HL-60 (cell line): ENCODE results near the gene RPL10A.
A peak's percentile ranks its signal among the peaks of the same experiment; 100 is the strongest.

ENCODE experiments used
- POLR2AphosphoS5 ChIP-seq: IDR thresholded peaks from 2 replicates; pipeline ENCODE4 v1.6.1; 2012; ENCODE audit warnings: low read depth
- TF ChIP-seq, protein P1 (sequence below): IDR thresholded peaks from one replicate; pipeline ENCODE4 v1.5.1; 2011; ENCODE audit warnings: low read length, control low read depth, inconsistent platforms; ENCODE audit not compliant: insufficient read depth

DNA sequence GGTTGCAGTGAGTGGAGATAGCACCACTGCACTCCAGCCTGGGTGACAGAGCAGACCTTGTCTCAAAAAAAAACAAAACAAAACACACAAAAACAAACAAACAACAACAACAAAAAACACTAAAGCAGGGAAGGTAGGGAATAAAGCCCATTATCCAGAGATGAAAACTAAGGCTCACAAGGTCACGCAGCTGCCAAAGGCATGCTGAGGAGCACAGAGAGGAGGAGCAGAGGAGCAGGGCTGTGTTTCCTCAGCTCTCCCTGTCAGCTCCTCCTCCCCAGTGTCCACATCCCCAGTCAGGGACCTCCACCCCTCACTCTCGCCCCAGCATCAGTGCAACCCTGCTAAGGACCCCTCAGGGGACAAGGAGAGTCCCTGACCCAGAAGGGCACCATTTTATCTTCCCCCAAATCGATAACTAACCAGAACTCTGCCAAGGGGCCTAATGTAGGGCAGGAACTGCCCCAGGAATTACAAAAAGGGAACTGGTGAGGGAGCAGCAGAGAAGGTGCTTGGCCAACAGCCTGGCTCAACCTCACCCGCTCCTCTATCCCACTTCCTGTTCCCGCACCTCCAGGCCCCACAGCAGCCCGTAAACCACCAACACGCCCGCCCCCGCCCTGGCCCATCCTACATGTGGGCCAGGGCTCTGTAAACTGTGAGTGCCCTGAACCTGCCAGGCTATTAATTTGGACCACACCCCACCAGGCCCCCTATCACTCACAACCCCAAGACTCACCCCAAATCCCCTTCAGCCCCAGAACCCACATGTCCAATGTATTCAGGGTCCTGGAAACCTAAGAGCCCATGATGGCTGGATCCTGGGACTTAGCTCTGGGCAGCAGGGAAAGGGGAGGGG lies 19.7 kb downstream of the RPL10A start:
- TF ChIP-seq, protein P1, sequence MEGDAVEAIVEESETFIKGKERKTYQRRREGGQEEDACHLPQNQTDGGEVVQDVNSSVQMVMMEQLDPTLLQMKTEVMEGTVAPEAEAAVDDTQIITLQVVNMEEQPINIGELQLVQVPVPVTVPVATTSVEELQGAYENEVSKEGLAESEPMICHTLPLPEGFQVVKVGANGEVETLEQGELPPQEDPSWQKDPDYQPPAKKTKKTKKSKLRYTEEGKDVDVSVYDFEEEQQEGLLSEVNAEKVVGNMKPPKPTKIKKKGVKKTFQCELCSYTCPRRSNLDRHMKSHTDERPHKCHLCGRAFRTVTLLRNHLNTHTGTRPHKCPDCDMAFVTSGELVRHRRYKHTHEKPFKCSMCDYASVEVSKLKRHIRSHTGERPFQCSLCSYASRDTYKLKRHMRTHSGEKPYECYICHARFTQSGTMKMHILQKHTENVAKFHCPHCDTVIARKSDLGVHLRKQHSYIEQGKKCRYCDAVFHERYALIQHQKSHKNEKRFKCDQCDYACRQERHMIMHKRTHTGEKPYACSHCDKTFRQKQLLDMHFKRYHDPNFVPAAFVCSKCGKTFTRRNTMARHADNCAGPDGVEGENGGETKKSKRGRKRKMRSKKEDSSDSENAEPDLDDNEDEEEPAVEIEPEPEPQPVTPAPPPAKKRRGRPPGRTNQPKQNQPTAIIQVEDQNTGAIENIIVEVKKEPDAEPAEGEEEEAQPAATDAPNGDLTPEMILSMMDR = no peak
- peak; percentile 86 for TF ChIP-seq POLR2AphosphoS5
